ENCODE results near the gene ZNF319.

ZNF319 gene

GRCh38 chr16:57999971-58000705 is at the start of gene ZNF319:
Gene ZNF319 (minus strand): TSS chr16:58000672. CDS start chr16:57998265, 2,407 bp downstream.
- DNase-seq (ENCODE audit: low read depth in 2 of 2), result no peak

GRCh38 chr16:58049232-58050185 is 49.0 kb upstream of the ZNF319 start:
- DNase-seq (ENCODE audit: low read depth in 2 of 2), result no peak

- DNase-seq (ENCODE audit: low read depth in 2 of 2), result no peak
Observed at GRCh38 chr16:58048494-58049231, 48.2 kb upstream of the ZNF319 start.

- DNase-seq (ENCODE audit: low read depth in 2 of 2), result no peak
Observed at GRCh38 chr16:58047557-58048348, 47.3 kb upstream of the ZNF319 start.

GRCh38 chr16:58046936-58047335 is 46.5 kb upstream of the ZNF319 start:
- no peak for DNase-seq (ENCODE audit: low read depth in 2 of 2)

- no peak for DNase-seq (ENCODE audit: low read depth in 2 of 2)
Observed at GRCh38 chr16:58046054-58046881, 45.8 kb upstream of the ZNF319 start.

GRCh38 chr16:58045096-58045495 is 44.6 kb upstream of the ZNF319 start:
- DNase-seq (ENCODE audit: low read depth in 2 of 2), result no peak

GRCh38 chr16:58044266-58045019 is 44.0 kb upstream of the ZNF319 start:
- no peak for DNase-seq (ENCODE audit: low read depth in 2 of 2)

- DNase-seq (ENCODE audit: low read depth in 2 of 2), result no peak
Observed at GRCh38 chr16:58043571-58044155, 43.2 kb upstream of the ZNF319 start.

GRCh38 chr16:58042886-58043515 is 42.5 kb upstream of the ZNF319 start:
- no peak for DNase-seq (ENCODE audit: low read depth in 2 of 2)

GRCh38 chr16:58042001-58042885 is 41.8 kb upstream of the ZNF319 start:
- DNase-seq (ENCODE audit: low read depth in 2 of 2), result no peak

- DNase-seq (ENCODE audit: low read depth in 2 of 2), result no peak
Observed at GRCh38 chr16:58041628-58041955, 41.1 kb upstream of the ZNF319 start.

- no peak for DNase-seq (ENCODE audit: low read depth in 2 of 2)
Observed at GRCh38 chr16:58040945-58041627, 40.6 kb upstream of the ZNF319 start.

- no peak for DNase-seq (ENCODE audit: low read depth in 2 of 2)
Observed at GRCh38 chr16:58040496-58040846, 40.0 kb upstream of the ZNF319 start.

- DNase-seq (ENCODE audit: low read depth in 2 of 2), result no peak
Observed at GRCh38 chr16:58039829-58040495, 39.5 kb upstream of the ZNF319 start.

- no peak for DNase-seq (ENCODE audit: low read depth in 2 of 2)
Observed at GRCh38 chr16:58038219-58038641, 37.8 kb upstream of the ZNF319 start.

Data from stimulated activated CD8-positive, alpha-beta memory T cell treated with anti-CD3 and anti-CD28 coated beads, Interleukin-15, amount 100 ng/mL, for 4 hours (primary cell).